Endothelial cell of umbilical vein (primary cell): ENCODE measurements around the gene EGLN1. TPM values are rescaled to one million over a fixed set of nuclear protein-coding genes. Genes with fewer than 3 reads are reported as not detected.

Source experiments
- BruUV-seq: library from RNA; stranded (reverse); fragments of 400-500 nt; replicated peaks from 2 replicates; lab custom pipeline; 2021; lab: Mats Ljungman, UMichigan
- CTCF ChIA-PET: fragments of 300-600, 350-600 bp; sonication (Branson Sonifier 250); formaldehyde crosslinking; loops from one replicate; lab custom pipeline; 2021; ENCODE audit warnings: antibody characterized with exemption, inconsistent platforms; lab: Charles Lee
- POLR2A ChIA-PET: fragments of 300-600, 350-600 bp; sonication (Branson Sonifier 250); formaldehyde crosslinking; loops from one replicate; lab custom pipeline; 2021; ENCODE audit warnings: antibody characterized with exemption, inconsistent platforms; lab: Charles Lee
- DNase-seq: peaks from one replicate; pipeline ENCODE4 v3.0.0-alpha.2; 2011; ENCODE audit warnings: low read depth, low spot score
- FAIRE-seq: peaks from 2 replicates; lab custom pipeline; 2011; peaks lifted over from hg19 to GRCh38; lab: Jason Lieb, UNC
- H2AFZ ChIP-seq: 2 replicates; pipeline ENCODE4 v1.6.0; 2012; ENCODE audit warnings: low read depth, low read length, control low read depth, inconsistent platforms
- H3K27ac ChIP-seq: 2 replicates; pipeline ENCODE4 v1.5.1; 2011; ENCODE audit warnings: low read depth, mild to moderate bottlenecking, control low read depth, low read length, moderate library complexity; ENCODE audit not compliant: insufficient read depth
- H3K27me3 ChIP-seq, 2 experiments: 2 replicates each; pipeline versions ENCODE4 v1.6.0 to v1.6.1; 2011; ENCODE audit warnings: low read length in 2 of 2, mixed read lengths in 1 of 2; ENCODE audit not compliant: control insufficient read depth in 2 of 2, insufficient read depth in 2 of 2
- H3K36me3 ChIP-seq, 2 experiments: 2 replicates in 1 of 2; 3 replicates in 1 of 2; pipeline ENCODE4 v1.5.1; 2011; ENCODE audit warnings: low read length in 2 of 2, mild to moderate bottlenecking in 1 of 2, moderate library complexity in 1 of 2; ENCODE audit not compliant: control insufficient read depth in 2 of 2, insufficient read depth in 2 of 2; ENCODE audit errors: extremely low read depth in 1 of 2
- H3K4me1 ChIP-seq: 3 replicates; pipeline ENCODE4 v1.5.1; 2011; ENCODE audit warnings: mild to moderate bottlenecking, low read length; ENCODE audit not compliant: control insufficient read depth, insufficient read depth; ENCODE audit errors: extremely low read depth
- H3K4me2 ChIP-seq: 2 replicates; pipeline ENCODE4 v1.6.1; 2011; ENCODE audit warnings: low read length, control low read depth, mixed read lengths; ENCODE audit not compliant: insufficient read depth
- H3K4me3 ChIP-seq, 3 experiments: fragments of 200-600 bp in 1 of 3; sonication (generic), shearing (Covaris generic) in 1 of 3; replicated peaks in 1 of 3; 2 replicates each; pipeline ENCODE4 v1.5.1; 2011 to 2016; ENCODE audit warnings: control low read depth in 3 of 3, low read length in 3 of 3, mild to moderate bottlenecking in 2 of 3, inconsistent platforms in 1 of 3, low read depth in 1 of 3, moderate library complexity in 1 of 3; ENCODE audit not compliant: insufficient read depth in 1 of 3
- H3K79me2 ChIP-seq: 2 replicates; pipeline ENCODE4 v1.6.0; 2012; ENCODE audit warnings: low read length, inconsistent platforms; ENCODE audit not compliant: control insufficient read depth, insufficient read depth
- H3K9ac ChIP-seq: replicated peaks from 2 replicates; pipeline ENCODE3; 2011; ENCODE audit warnings: low read length, control low read depth; ENCODE audit not compliant: insufficient read depth; ENCODE audit errors: extremely low read depth
- H3K9me1 ChIP-seq: replicated peaks from 3 replicates; pipeline ENCODE4 v1.6.0; 2011; ENCODE audit warnings: mild to moderate bottlenecking, low read length; ENCODE audit not compliant: control insufficient read depth, insufficient read depth; ENCODE audit errors: extremely low read depth
- H3K9me3 ChIP-seq: replicated peaks from 2 replicates; pipeline ENCODE4 v1.5.1; 2012; ENCODE audit warnings: low read length, inconsistent platforms; ENCODE audit not compliant: control insufficient read depth, insufficient read depth
- H4K20me1 ChIP-seq: replicated peaks from 2 replicates; pipeline ENCODE3; 2011; ENCODE audit warnings: mild to moderate bottlenecking, low read length; ENCODE audit not compliant: control insufficient read depth, insufficient read depth; ENCODE audit errors: extremely low read depth
- EZH2 ChIP-seq: IDR thresholded peaks from 2 replicates; pipeline ENCODE4 v1.6.1; 2012; ENCODE audit warnings: borderline replicate concordance, low read depth, mild to moderate bottlenecking, moderate library complexity, low read length, inconsistent platforms; ENCODE audit not compliant: severe bottlenecking
- FOS ChIP-seq: IDR thresholded peaks from 2 replicates; pipeline ENCODE4 v1.6.1; 2011; ENCODE audit warnings: mild to moderate bottlenecking, low read length, moderate library complexity, borderline replicate concordance; ENCODE audit not compliant: insufficient read depth
- GATA2 ChIP-seq: IDR thresholded peaks from 2 replicates; pipeline ENCODE4 v1.7.0; 2011; ENCODE audit warnings: low read depth, mild to moderate bottlenecking, moderate library complexity, mixed read lengths, low read length; ENCODE audit not compliant: insufficient read length, insufficient read depth
- JUN ChIP-seq: IDR thresholded peaks from 2 replicates; pipeline ENCODE4 v1.6.1; 2011; ENCODE audit warnings: borderline replicate concordance, low read depth; ENCODE audit not compliant: insufficient read length, insufficient read depth
- MAX ChIP-seq: IDR thresholded peaks from 2 replicates; pipeline ENCODE4 v1.6.1; 2011; ENCODE audit not compliant: insufficient read depth, insufficient read length
- MYC ChIP-seq: IDR thresholded peaks from one replicate; pipeline ENCODE4 v1.6.1; 2011; ENCODE audit warnings: mild to moderate bottlenecking, low read depth, low read length
- POLR2A ChIP-seq: IDR thresholded peaks from 2 replicates; pipeline ENCODE4 v1.6.1; 2012; ENCODE audit warnings: low read depth, mild to moderate bottlenecking, control low read depth, low read length
- POLR2AphosphoS5 ChIP-seq: IDR thresholded peaks from 2 replicates; pipeline ENCODE4 v1.6.1; 2012; ENCODE audit warnings: low read depth, mild to moderate bottlenecking, control low read depth, low read length, moderate library complexity; ENCODE audit not compliant: insufficient read depth
- dilution Hi-C: fragments of 300-500 bp; cut with MboI; formaldehyde crosslinking; loops from one replicate; pipeline ENCODE4 v1.15.0; 2019; ENCODE audit warnings: low sequenced_read_pairs; ENCODE audit not compliant: extremely low pct_ligation_motif_present
- intact Hi-C: fragments of 100-400 bp; cut with micrococcal nuclease; formaldehyde crosslinking; loops from one replicate; pipeline ENCODE4 v1.10.0; 2022
- polyA plus RNA-seq, 4 experiments: library from polyadenylated mRNA; depleted of rRNA in 3 of 4; stranded (reverse) in 3 of 4; unstranded in 1 of 4; fragments of >200 nt; gene quantifications; 2 replicates each; pipeline versions ENCODE4 v1.2.1 to v1.2.3, GENCODE V29; 2011 to 2012; ENCODE audit warnings: missing spikeins in 1 of 4
- total RNA-seq: library from RNA; stranded (reverse); gene quantifications from 2 replicates; pipeline ENCODE4 v1.2.3, GENCODE V29; 2021
- TF ChIP-seq, protein P1 (sequence below), 2 donors: IDR thresholded peaks; 1 replicate in 1 of 2; 2 replicates in 1 of 2; pipeline ENCODE4 v1.5.1; 2011; ENCODE audit warnings: low read length in 2 of 2, mild to moderate bottlenecking in 2 of 2, moderate library complexity in 2 of 2, control low read depth in 1 of 2, inconsistent platforms in 1 of 2, low read depth in 1 of 2; ENCODE audit not compliant: insufficient read depth in 1 of 2; ENCODE audit errors: extremely low read depth in 1 of 2

The EGLN1 gene
- total and polyA plus RNA-seq, 2 donors (not counting 3 experiments of a cell fraction or from before 2014, with no cell fraction given): 13.7 to 38.1 TPM

- peaks cover 9% of the 10 kb centered on the region for H4K20me1 ChIP-seq
Measured at GRCh38 chr1:231416901-231417300, 5.2 kb downstream of the EGLN1 start.

More at GRCh38 chr1:231416901-231417300, 5.2 kb downstream of the EGLN1 start:
- dilution Hi-C loops: no loop called here
- H3K4me2 ChIP-seq: peak overlapping the region; percentile 99
- no peaks in the 10 kb centered on the region for H3K27me3 ChIP-seq
- H3K4me3 ChIP-seq: peak overlapping the region in 1 of 3 experiments; percentile 91
- ChIA-PET POLR2A (no interaction called here), CTCF (interaction anchor here (0.6 to 1.5 kb wide), 6 partner anchors 13 to 170 kb away, joined by 3 to 6 read pairs (median 4); no protein-coding TSS in a partner anchor)
- FAIRE-seq (no peak), DNase-seq (peak; percentile 19)
- H3K9me1 ChIP-seq: no peaks in the 10 kb centered on the region
- no peak overlapping the region for H3K27ac ChIP-seq
- intact Hi-C loops: no loop called here
- H3K9me3 ChIP-seq: no peaks in the 10 kb centered on the region
- peaks cover 95% of the 10 kb centered on the region for H3K79me2 ChIP-seq
- peaks cover 25% of the 10 kb centered on the region for H3K4me1 ChIP-seq
- H3K9ac ChIP-seq: no peak overlapping the region
- BruUV-seq: no TSS peak
- no peak overlapping the region for H2AFZ ChIP-seq
- TF ChIP-seq POLR2A (no peak), EZH2 (no peak), MAX (no peak), POLR2AphosphoS5 (no peak), JUN (no peak), FOS (no peak), MYC (no peak), GATA2 (no peak)
- TF ChIP-seq, protein P1, sequence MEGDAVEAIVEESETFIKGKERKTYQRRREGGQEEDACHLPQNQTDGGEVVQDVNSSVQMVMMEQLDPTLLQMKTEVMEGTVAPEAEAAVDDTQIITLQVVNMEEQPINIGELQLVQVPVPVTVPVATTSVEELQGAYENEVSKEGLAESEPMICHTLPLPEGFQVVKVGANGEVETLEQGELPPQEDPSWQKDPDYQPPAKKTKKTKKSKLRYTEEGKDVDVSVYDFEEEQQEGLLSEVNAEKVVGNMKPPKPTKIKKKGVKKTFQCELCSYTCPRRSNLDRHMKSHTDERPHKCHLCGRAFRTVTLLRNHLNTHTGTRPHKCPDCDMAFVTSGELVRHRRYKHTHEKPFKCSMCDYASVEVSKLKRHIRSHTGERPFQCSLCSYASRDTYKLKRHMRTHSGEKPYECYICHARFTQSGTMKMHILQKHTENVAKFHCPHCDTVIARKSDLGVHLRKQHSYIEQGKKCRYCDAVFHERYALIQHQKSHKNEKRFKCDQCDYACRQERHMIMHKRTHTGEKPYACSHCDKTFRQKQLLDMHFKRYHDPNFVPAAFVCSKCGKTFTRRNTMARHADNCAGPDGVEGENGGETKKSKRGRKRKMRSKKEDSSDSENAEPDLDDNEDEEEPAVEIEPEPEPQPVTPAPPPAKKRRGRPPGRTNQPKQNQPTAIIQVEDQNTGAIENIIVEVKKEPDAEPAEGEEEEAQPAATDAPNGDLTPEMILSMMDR (IDR thresholded peaks at IDR 0.05; ENCODE audit: extremely low read depth in 1 of 2, insufficient read depth in 1 of 2, low read depth in 1 of 2, low read length in 2 of 2): no peak
- H3K36me3 ChIP-seq: no peaks in the 10 kb centered on the region
